IPS DF 4.7 (cell line): Measurements from ENCODE around the gene SCCPDH.

Source experiments
- DNase-seq: peaks from one replicate; pipeline ENCODE4 v3.0.0-alpha.2; 2013; ENCODE audit warnings: low spot score; ENCODE audit errors: extremely low read depth

Gene SCCPDH

DNA sequence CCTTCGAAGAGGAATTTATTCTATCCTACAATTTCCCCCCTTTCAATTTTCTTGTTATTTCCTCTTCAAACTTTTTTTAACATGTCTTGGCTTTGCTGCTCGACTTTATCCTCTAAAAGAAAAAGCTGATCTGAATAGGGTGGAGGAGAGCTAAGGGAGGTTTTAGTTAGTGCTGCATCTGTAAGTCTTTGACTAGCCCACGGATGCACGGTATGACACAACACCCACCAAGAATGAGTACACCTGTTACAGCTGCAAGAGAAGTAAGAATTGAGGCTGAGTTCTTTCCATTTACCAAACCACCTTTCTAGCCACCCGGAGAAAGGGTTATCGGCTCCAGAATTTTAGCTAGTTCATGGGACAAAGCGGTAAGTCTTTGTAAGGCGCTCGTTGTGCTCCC, 23.8 kb downstream of the SCCPDH start:
- DNase-seq = no peak

DNA sequence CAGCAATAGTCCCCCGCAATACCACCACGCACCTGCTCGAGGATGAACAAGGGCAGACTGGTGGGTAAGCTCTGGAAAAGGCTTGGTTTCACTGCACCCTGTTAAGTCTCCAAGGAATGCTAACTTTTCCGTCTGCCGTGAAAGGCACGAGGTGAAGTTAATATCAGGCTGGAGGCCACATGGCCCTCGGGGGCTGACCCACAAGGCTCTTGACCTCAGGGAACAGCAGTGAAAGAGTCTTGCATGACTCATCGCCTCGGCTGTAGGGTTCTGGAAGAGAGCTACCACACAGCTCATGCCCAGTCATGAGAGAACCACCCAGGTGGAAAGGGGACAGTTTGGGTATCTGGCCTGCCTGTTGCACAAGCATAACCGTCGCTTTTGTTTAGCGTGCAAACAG, 24.7 kb downstream of the SCCPDH start:
- DNase-seq = no peak

DNA sequence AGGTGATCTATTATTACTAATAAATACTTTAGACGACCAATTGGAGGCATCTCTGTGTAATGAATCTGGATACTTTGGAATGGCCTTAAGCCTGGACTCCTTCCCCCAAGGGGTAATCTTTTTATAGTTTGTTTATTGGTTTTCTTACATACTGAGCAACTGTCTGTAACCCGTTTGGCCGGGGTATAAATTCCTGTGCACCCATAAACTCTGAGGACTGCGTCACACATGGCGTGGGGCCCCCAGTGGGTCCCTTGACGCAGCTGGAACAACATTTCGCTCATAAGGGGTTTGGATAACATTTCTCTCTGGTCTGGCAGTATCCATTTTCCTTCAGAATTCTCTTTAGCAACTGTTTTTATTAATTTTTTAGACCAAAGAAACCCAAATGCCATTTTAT, 26.5 kb downstream of the SCCPDH start:
- no peak for DNase-seq

DNA sequence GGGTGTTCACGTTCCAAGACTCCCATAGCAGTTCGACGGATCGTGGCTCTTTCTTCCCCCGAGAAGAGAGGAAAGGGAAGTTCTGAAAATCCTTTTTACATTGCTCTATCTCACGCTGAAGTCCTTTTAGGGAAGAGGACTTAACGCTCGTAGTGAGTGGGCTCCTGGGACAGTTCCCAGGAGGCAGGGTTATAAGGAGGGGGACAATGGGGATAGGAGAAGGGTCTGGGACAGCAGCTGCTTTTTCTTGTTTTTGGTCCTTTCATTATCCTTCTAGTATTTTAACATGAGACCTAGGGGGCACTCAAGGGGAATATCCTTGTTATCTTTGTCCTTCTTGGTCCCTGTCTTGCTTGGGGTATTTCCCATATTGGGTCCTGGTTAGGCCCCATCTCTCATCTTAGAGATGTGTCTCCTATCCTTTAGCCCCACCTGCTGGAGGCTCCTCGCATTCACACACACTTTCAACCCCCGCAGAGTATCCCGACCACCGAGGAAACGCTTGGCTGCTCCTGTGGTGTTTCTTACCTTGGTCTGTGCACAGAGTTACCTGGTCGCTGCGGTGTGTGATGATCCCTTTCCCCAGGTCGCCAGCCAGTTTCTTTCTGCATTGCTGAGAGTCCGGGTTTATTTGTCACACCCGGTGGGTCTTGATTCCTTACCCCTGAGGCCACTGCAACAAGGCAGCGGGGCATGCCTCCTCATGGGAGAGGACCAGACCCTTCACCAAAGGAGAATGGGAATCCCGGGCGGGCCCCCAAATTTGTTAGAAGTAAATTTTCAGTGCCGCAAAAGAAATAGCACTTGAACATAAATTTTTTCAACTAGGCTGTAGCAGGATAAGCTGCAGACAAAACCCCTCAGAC, 29.7 kb downstream of the SCCPDH start:
- peak; percentile 71 for DNase-seq

DNA sequence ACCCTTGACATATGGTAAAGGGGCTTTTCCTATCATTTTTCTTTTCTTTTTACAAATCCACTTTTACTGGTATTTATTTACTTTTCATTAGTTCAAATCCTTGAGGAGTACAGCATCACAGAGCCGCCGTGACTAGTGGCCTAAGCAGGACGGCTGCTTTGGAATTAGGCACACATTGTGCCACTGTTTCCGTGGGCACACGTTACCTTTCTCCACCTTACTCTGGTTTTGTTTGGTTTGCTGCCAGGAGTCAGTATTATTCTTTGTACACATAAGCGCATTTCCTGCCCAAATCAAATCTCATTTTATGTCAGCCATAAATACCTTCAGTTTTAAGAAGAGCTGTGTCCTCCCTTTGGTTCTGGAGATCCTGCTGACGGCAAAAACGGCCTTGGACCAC, 31.2 kb downstream of the SCCPDH start:
- DNase-seq = no peak

DNA sequence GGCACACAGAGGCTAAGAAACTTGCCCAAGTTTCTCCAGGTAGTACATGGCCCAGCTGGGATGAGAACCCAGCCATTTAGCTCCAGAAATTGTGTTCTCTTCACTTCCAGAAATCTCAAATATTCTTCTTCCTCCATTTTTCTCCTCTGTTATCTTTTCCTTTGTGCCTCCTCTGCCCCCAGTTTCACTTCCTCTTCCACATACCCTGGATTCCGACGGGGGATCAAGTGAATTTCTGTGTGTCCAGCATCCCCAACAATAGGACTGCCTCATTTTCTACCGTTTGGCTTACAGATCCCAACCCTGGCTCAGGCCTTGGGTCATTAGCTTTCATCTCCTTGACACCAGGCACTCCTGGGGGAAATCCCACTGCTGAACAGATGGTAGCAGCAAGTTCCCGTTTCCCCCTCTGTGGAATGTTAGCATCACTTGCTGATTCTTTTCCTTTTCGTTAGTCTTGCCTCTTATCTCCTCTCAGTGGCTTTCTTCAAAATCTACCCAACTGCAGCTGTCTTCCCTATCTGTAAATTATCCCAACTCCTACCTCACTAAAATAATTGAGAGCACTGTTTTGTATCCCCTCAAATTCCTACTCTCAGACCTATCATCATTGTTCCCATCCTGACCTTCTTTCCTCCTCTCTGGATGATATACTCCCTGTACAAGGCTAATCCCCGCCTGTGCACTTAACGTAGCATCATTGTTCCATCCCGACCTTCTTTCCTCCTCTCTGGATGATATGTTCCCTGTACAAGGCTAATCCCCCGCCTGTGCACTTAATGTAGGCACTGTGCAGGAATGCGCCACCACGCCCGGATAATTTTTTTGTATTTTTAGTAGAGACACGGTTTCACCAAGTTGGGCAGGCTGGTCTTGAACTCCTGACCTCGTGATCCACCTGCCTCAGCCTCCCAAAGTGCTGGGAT, 36.5 kb downstream of the SCCPDH start:
- no peak for DNase-seq

DNA sequence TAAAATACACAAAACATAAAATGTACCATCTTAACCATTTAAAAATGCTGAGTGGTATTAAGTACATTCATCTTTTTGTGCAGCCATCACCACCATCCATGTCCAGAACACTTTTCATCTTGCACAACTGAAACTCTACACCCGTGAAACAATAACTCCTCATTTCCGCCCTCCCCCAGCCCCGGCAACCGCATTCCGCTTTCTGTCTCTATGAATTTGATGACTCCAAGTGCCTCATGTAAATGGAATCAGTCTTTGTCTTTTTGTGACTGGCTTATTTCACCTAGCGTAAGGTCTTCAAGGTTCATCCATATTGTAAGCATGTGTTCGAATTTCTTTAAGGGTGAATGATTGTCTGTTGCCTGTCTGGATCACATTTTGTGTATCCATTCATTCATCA, 37.2 kb downstream of the SCCPDH start:
- DNase-seq = no peak

DNA sequence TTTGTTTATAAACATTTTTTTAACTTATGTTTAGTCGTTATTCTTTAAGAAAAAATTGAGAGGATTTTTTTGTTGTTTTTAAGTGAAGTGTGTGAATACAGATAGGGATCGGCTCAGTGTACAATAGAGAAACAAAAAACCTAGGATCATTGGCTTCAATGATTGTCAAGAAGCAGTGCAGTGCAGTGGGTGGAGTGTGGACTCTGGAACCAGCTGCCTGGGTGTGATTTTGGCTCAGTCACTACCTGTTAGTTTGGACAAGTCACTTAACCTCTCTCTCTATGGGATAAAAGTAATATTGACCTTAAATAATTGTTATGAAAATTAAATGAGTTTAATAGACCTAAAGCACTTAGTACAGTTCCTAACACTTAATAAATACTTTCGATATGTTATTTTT, 41.3 kb downstream of the SCCPDH start:
- no peak for DNase-seq

DNA sequence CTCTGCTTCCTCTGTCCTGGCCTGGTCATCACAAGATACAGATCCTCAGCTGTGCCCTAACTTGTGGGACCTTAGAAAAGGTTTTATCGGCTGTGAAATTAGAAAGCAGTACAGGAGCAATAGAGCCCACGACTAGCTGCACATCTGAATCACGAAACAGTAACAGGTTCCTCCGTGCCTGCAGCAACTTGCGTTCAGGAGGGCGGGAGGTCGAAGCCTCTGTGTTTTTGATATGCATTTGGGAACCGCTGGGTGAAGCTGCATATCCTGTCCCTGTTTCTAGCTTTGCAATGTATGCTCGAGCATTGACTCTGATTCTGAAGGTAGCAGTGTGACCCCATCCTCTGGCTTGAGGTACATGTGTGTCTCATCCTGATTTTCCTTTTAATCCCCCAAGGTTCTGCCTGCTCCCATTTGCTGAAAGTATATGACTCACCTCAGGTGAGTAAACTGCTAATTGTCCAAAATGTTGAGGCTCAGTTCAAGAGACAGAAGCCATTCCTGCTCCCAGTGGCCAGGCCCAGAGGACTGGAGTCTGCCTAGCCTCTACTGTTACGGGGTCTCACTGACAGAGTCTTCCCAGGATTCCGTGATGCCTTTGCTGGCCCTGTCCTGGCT, 44.3 kb downstream of the SCCPDH start:
- no peak for DNase-seq

DNA sequence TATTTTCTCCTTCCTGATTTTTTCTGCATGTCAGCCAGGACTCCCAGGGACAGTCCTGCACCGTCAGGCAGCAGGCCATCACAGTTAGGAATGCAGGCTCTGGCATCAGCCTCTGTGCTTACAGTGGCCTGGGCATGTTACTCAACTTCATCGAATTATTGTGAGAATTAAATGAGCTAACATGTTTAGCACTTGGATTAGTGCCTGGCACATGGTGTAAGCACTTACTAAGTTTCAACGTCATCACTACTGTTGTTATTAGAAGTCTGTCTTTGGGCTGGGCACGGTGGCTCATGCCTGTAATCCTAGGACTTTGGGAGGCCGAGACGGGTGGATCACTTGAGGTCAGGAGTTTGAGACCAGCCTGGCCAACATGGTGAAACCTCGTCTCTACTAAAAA, 45.1 kb downstream of the SCCPDH start:
- DNase-seq = no peak

DNA sequence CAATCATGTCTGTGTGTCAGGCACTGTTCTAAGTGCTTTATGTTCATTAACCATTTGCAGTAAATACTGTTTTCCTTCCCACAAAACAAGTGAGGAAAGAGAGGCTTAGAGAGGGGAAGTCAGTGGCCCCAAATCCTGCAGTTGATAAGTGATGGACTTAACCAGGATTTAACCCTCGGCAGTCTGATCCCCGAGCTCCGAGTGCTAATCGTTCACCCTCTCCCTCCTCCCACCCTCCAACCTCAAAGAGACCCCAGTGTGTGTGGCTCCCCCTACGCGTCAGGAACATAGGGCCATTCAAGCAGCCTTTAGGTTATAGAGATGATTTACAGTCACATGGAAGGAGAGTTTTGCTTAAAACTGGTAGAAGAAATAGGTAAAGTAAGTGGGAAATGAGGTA, 47.2 kb downstream of the SCCPDH start:
- no peak for DNase-seq

DNA sequence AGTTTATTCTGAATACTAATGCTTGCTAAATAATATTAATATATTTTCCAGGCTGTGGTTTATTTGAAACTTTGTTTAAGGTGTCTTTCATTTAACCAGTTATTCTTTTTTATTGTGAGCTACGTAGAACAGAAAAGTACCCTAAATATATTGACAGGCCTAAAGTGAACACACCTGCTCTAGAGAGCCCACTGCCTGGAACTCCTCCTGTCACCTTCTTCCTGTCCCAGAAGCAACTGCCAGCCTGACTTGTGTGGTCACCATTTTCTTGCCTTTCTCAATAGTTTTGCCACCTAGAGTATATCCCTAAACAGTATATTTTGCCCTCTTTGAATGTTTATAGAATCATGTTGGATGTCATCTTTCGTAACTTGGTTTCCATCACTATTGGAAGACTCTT, 48.5 kb downstream of the SCCPDH start:
- DNase-seq = no peak

DNA sequence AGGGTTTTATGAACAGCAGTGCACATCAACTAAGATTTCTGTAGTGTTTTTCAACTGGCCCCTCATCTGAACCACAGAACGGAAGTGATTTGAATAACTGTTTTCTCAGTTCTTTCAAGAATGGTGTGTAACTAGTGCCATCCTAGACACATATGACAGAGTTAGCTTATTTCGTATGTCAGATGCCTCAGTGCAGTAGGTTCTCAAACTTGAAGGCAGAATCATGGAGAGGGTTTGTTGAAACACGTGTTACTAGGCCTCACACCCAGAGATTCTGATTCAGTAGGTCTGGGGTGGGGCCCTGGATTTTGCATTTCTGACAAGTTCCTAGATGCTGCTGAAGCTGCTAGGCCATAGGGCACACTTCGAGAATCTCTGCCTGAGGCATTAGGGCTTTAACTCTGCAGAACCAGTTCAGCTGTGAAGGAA, 49.0 kb downstream of the SCCPDH start:
- DNase-seq = no peak

DNA sequence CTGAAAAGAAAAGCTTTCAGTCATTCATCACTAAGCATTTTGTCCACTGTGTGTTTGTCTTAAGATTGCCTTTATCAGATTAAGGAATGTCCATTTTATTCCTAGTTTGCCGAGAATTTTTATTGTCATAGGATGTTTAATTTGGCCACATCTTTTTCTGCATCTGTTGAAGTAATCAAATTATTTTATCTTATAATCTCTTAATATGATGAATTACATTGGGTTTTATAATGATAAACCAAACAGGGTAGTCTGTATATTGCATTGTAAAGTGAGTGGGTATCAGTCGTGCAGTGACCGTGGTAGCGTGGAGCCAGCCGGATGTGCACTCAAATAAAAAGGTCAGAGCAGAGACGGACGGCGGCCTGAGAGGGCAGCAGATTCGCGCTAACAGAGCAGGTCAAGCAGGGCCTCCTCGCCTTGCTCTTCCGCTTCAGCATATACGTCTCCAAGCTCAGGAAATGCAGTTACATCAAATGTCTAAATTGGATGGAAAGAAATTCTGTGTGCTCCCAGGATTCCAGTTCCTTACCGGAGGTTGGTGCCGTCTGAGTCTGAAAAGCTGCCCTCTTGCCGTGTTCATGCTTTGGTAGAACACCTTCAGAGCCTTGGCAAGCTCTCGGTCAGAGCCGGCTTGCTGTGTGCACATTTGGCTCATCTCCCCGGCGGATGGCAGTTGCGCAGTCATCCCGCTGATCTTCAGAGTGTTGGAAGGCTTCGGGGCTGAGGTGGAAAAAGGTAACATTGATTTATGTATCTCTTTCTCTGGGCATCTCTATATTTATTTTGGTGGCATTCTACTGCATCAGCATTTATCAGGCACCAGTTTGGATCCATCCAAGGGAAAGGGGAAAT, 51.5 kb downstream of the SCCPDH start:
- no peak for DNase-seq

DNA sequence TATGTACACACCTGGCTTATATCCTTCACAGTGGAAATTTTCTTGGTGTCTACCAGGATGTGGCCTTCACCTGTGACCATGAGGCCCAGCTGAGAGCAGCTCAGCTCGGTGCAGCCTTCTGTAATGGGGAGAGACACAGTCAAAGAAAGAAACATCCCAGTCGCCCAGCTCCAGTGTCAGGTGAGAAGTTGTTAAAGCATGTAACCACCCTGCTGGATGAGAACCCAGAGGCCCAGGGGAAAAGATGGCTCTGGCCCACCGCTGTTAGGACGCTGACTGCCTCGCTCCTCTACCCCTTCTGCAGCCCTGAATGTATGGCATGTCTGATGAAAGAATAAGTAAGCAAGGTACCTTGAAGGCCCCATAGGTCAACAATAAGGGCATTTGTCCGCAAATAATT, 52.7 kb downstream of the SCCPDH start:
- no peak for DNase-seq

DNA sequence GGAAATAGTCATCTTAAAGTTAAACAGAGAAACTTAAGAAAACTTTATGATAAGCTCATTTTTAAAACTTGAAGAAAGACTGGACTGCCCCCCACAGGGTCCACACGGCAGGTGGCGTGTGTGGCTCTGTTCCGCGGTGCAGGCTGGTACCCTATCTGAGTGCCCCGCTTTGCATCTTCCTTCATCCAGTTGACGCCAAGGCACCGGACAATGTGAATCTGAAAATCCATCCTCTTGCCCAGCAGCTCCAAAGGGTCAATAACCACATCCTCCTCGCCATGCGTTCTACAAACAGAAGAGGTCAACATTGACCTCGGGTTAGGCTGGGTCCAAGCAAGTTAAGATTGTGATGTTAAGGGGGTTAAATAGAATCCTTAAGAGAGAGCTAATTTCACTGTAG, 54.5 kb downstream of the SCCPDH start:
- DNase-seq = no peak

DNA sequence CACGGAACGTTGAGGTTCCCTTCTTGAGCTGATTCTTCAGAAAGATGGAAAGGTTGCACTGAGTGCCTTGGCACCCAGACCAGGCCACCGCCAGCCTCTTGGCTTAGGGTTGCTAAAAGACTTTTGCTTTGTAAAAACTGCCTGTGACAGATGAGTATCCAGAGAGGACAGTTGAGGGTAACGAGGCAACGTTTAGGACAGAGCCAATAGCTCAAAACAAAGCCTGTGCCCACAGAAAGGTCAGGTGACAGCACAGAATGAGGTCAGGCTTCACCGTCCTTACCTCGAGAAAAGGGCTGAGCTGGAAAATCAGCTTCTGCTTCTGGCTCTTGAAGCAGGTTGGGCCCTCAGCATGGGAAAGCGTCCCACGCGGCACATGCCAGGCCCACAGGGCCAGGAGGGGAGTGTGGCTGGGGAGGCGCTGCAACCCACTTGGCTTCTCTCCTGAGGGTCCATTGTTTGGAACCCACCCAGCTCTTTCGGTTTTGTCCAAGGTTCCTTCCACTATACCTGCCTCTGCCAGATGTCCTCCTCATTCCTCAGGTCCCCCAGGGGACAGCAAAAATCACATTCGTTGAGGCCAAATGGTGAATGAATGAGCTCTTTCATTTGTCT, 55.5 kb downstream of the SCCPDH start:
- DNase-seq = no peak

DNA sequence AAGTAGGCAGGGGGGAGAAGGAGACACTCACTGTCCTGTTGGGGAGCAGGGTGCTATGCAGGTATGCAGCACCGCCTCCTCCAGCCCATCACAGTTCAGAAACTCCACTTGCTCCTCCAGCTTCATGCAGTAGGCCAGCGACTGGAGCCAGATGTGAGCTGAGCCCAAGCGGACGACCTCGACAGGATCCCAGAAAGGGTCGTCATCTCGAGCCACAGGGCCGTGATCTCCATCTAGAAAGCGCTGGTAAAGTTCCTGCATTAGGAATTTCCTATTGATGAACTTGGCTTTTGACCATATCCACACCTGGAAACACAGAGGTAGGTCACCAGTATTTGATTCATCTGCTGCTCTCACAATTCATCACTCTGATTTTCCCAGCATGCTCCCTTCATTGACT, 56.1 kb downstream of the SCCPDH start:
- DNase-seq = no peak

DNA sequence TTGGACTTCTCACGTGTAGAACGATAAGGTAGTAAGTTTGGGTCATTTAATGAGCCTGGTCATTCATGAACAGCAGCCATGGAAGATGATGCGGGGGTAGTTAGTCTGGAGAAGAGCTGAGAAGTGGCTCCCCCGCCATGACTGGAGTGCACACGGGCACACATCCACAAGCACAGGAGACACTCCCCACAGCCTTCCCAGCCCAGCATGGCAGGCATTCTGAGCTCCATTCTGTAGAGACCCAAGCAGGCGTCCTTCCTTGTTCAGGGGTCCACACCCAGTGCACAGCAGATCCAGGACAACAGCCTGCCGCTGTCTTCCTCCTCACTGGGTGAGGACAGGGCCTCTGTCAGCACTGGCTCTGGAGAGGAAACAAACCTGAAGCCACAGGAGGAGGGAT, 57.0 kb downstream of the SCCPDH start:
- no peak for DNase-seq

DNA sequence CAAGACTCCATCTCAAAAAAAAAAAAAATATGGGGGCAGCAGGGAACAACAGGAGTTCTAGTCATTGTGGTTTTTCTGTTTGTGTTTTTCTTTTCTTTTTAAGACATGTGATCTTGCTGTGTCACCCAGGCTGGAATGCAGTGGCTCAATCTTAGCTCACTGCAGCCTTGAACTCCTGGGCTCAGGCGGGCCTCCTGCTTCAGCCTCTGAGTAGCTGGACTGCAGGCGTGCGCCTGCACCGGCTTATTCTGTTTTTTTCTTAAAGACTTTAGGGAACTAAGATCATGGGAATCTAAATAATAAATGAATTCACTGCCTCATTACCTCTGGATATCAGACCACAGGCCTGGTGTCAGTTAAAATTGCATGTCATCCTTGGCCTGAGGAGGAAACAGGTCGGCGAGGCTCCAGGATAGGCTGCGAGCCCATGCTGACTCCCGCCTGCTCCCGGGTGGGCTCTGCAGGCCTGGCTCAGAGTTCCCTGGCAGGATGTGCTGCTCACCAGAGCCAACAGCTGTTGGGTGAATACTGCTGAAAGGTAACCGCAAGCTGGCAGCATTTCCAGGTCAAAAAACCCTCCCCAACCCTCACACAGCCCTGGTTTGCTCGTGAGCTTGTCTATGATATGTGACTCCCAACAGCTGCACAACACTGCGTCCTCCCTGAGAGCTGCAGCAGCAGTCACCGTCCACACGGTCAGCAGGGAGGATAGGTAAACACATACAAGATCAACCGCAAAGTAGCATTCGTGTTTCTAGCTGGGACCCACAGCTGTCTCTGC, 58.1 kb downstream of the SCCPDH start:
- no peak for DNase-seq
